Pancreas (tissue), 10 donors: ENCODE measurements around the gene CLSTN2. TPM values are rescaled to one million over a fixed set of nuclear protein-coding genes. Genes with fewer than 3 reads are reported as not detected.

ENCODE experiments used
- ATAC-seq, 4 donors: fragments of 200-7000 bp; cut with Tn5 transposase; one replicate each; pipeline versions ENCODE4 v1.8.0 to v1.9.1; 2020; ENCODE audit warnings: mild to moderate bottlenecking in 4 of 4, moderate library complexity in 4 of 4
- DNase-seq, 6 donors: peaks; one replicate each; pipeline ENCODE4 v3.0.0-alpha.2; 2020
- FAIRE-seq: peaks from 2 replicates; lab custom pipeline; 2012; peaks lifted over from hg19 to GRCh38; lab: Jason Lieb, UNC
- H3K27ac ChIP-seq, 4 donors: fragments of 200-600 bp; sonication (generic); 1 replicate in 3 of 4; 2 replicates in 1 of 4; pipeline versions ENCODE4 v1.5.0 to v1.8.0; 2020
- H3K27me3 ChIP-seq, 4 donors: fragments of 200-600 bp; one replicate each; pipeline ENCODE4 v1.8.0; 2021
- H3K36me3 ChIP-seq, 3 donors: fragments of 200-600 bp; sonication (generic) in 1 of 3; one replicate each; pipeline versions ENCODE4 v1.5.0 to v1.8.0; 2020 to 2021
- H3K4me1 ChIP-seq, 3 donors: fragments of 200-600 bp; one replicate each; pipeline ENCODE4 v1.8.0; 2021
- H3K4me3 ChIP-seq, 4 donors: fragments of 200-600 bp; sonication (generic) in 2 of 4; one replicate each; pipeline versions ENCODE4 v1.5.0 to v1.8.0; 2020 to 2021
- H3K9me3 ChIP-seq, 4 donors: fragments of 200-600 bp; one replicate each; pipeline ENCODE4 v1.8.0; 2021
- WGBS, 2 donors: extraction: QIAGEN DNeasy Blood & Tissue Kit; methylation state at CpG; one replicate each; pipeline ENCODE4 v1.1.7; 2013; 5-methylcytosine and 5-hydroxymethylcytosine counted together
- intact Hi-C, 3 donors: fragments of 100-400 bp; cut with DNase I; formaldehyde crosslinking; loops; one replicate each; pipeline versions ENCODE4 v1.11.1 to v1.14.2; 2022
- polyA plus RNA-seq, 2 donors: library from polyadenylated mRNA; stranded (reverse); fragments of 200-250 nt; gene quantifications; one replicate each; pipeline ENCODE4 v1.2.3, GENCODE V29; 2013
- total RNA-seq, 6 donors: library from RNA; stranded (reverse); fragmentation: NEBNext Ultra II Directional in 4 of 6; extraction: Animal tissue kit (Norgen Biotek cat#: 25700) in 4 of 6; gene quantifications; one replicate each; pipeline versions ENCODE4 v1.2.1 to v1.2.4, GENCODE V29; 2021 to 2023
- TF ChIP-seq, protein P1 (sequence below), 4 donors: fragments of 200-600 bp; sonication (generic) in 3 of 4; IDR thresholded peaks; one replicate each; pipeline versions ENCODE4 v1.5.0 to v1.8.0; 2021; ENCODE audit warnings: antibody characterized with exemption in 4 of 4
- donor health status: healthy with polysubstance abuse.
- donor health status: DM: no; HTN: no; CAD: no; lungs with moderate emphysema.
- donor health status: DM: no; HTN: no; CAD: no.
- donor health status: control.
- donor health status: control.
- donor health status: Bipolar disorder and iron deficiency.
- donor health status: DM: yes; HTN: yes; CAD: no.
- donor health status: DM: no; HTN: no; CAD: no.
- donor health status: DM: no; HTN: no; CAD: no.
- donor health status: DM: yes; HTN: yes; CAD: no.

CLSTN2 gene
- total and polyA plus RNA-seq, 8 donors = 0.65 to 9.3 (median 2.9) TPM

DNA sequence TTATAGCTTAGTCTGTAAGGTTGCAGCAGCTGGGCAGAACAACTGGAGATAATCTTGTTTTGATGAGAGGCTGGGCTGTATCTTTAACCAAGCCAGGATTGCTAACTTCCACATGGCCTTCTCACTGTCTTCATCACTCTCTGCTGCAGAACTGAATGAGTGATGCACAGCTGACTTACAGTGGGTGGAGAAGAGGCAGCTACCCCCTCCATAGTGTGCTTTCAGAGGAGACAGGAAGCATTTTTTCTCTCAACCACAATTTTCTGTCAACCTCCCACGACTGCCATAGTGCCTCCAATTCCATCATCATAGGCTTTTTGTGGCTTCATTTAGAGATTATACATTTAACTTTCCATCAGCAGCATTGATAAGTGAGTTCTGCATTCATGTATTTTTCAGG, 168.2 kb downstream of the CLSTN2 start:
- 32 to 41% methylated on average over 1 of the region's 1 CpG for WGBS, 2 donors
- TF ChIP-seq, protein P1, sequence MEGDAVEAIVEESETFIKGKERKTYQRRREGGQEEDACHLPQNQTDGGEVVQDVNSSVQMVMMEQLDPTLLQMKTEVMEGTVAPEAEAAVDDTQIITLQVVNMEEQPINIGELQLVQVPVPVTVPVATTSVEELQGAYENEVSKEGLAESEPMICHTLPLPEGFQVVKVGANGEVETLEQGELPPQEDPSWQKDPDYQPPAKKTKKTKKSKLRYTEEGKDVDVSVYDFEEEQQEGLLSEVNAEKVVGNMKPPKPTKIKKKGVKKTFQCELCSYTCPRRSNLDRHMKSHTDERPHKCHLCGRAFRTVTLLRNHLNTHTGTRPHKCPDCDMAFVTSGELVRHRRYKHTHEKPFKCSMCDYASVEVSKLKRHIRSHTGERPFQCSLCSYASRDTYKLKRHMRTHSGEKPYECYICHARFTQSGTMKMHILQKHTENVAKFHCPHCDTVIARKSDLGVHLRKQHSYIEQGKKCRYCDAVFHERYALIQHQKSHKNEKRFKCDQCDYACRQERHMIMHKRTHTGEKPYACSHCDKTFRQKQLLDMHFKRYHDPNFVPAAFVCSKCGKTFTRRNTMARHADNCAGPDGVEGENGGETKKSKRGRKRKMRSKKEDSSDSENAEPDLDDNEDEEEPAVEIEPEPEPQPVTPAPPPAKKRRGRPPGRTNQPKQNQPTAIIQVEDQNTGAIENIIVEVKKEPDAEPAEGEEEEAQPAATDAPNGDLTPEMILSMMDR (IDR thresholded peaks at IDR 0.05) = no peak
- no peak for ATAC-seq

DNA sequence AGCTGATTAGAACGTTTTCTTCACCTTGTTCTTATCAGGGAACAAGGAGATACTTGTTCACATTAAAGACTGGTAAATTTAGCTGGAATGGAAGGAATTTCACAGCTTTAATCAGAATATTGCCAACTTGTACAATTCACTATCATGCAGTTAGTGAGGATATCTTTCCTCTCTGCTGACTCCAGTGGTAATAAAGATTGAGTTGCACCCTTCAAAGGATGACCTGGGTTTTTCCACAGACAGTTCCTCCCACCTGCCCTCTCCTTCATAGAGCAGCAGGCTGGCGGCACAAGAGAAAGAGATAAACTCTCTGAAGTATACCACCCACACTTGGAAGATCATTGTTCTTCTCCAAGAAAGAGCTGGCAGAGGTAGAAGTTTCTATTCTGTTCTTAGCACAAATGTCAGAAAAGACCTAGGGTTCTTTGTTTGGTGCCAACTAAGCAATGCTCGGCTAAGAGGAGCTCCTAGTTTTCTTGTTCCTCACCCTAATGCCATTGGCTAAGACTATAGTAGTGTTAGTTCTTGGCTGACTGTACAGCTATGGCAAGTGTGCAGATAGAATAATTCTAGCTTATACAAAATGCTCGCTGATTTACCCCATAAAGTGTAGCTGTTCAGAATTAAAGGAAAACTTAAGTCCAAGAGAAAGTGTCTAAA, 169.1 kb downstream of the CLSTN2 start:
- intact Hi-C loops = no loop called here
- no peak for FAIRE-seq
- 66 to 71% methylated on average over 4 of the region's 4 CpGs for WGBS, 2 donors

More for the DNA sequence above, 168.2 kb downstream of the CLSTN2 start:
- DNase-seq (no peak), FAIRE-seq (no peak)
- Histone ChIP-seq H3K4me1 (no peaks in the 10 kb centered on the region), H3K36me3 (no peaks in the 10 kb centered on the region), H3K27me3 (no peaks in the 10 kb centered on the region), H3K9me3 (no peaks in the 10 kb centered on the region), H3K4me3 (no peak overlapping the region), H3K27ac (no peak overlapping the region)
- intact Hi-C loops = no loop called here

DNA sequence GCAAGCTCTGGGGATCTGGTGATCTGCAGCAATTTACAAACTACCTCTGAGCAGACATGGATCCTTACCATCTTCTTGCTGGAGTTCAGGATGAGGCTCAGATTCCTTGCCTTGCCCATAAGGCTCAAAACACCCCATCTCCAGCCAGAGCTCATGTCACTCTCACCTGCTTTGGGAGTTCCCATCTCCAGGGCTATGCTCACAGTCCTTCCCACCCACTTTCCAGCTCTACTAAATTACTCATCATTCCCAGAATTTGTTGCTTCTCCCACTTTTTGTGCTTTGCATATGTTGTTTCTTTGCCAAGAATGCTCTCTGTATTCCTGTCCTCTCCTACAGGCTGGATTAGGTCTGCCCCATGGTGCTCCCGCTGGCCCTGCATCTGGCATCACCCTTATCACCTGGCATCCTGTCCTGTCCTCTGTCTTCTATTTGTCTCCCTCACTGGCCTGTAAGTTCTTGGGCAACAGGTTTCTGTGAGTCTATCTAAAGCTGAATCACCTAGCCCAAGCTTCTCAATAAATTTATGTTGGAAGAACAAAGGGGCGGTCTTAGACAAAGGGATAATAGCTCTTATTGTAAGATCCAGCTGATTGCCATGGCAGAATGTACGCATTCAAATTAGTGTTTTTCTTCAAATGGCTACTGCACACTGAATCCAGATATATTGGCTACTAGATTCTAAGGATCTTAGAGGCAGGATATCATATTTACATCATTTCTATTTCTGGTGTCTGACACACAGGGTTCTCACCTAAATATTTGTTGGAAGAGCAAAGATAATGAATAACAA, 179.2 kb downstream of the CLSTN2 start:
- DNase-seq (no peak), ATAC-seq (no peak), FAIRE-seq (no peak)
- Histone ChIP-seq H3K4me1 (no peaks in the 10 kb centered on the region), H3K36me3 (no peaks in the 10 kb centered on the region), H3K9me3 (no peaks in the 10 kb centered on the region), H3K4me3 (no peak overlapping the region), H3K27ac (no peak overlapping the region), H3K27me3 (no peaks in the 10 kb centered on the region)
- WGBS, 2 donors = 89 to 90% methylated on average over 3 of the region's 3 CpGs
- intact Hi-C loops = no loop called here
- TF ChIP-seq, protein P1 (IDR thresholded peaks at IDR 0.05) = no peak

More for the DNA sequence above, 169.1 kb downstream of the CLSTN2 start:
- H3K9me3 ChIP-seq = no peaks in the 10 kb centered on the region
- no peaks in the 10 kb centered on the region for H3K27me3 ChIP-seq
- no peak for DNase-seq
- ATAC-seq = no peak
- no peak overlapping the region for H3K27ac ChIP-seq
- TF ChIP-seq, protein P1 (IDR thresholded peaks at IDR 0.05) = no peak
- no peak overlapping the region for H3K4me3 ChIP-seq
- H3K4me1 ChIP-seq = no peaks in the 10 kb centered on the region
- H3K36me3 ChIP-seq = no peaks in the 10 kb centered on the region

DNA sequence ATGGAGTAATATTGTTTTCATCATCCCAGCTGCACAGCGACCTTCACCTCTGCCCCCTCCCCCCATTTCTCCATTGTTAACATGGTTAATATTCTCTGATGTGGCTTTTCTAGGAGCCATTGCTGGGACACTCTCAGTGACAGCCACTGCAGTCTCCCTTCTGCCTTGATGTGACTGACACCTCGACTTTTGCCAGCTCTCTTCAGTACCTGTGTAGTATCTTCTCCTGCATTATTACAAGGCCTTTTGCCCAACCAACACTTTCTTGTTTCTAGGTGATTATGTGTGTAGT, 179.8 kb downstream of the CLSTN2 start:
- Histone ChIP-seq H3K9me3 (no peaks in the 10 kb centered on the region), H3K27ac (no peak overlapping the region), H3K4me3 (no peak overlapping the region), H3K4me1 (no peaks in the 10 kb centered on the region), H3K27me3 (no peaks in the 10 kb centered on the region), H3K36me3 (no peaks in the 10 kb centered on the region)
- no peak for ATAC-seq
- TF ChIP-seq, protein P1 (IDR thresholded peaks at IDR 0.05) = no peak
- no peak for DNase-seq
- 42 to 50% methylated on average over 2 of the region's 2 CpGs for WGBS, 2 donors
- no peak for FAIRE-seq
- intact Hi-C loops = no loop called here

DNA sequence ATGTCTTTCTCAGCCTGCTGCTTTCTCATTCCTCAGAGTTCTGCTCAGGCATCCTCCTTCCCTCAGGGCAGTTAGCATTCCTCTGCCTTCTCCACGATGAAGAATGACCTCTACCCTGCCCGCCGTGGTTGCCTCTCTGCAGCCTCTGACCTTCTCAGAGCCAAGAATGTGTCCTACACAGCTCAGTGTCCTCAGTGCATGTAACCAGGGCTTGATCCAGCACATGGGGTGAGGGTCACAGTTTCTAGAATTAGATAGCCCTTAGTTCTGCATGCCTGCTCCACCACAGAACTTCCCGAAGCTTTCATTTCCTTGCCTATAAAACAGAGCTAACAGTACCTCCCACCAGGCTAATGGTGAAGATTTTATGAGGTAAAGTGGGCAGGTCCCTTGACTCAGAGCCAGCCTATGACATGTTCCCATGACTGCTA, 182.1 kb downstream of the CLSTN2 start:
- intact Hi-C loops = no loop called here
- H3K36me3 ChIP-seq = no peaks in the 10 kb centered on the region
- TF ChIP-seq, protein P1 (IDR thresholded peaks at IDR 0.05) = no peak
- no peaks in the 10 kb centered on the region for H3K9me3 ChIP-seq
- 52 to 55% methylated on average over 4 of the region's 4 CpGs for WGBS, 2 donors
- ATAC-seq (no peak), DNase-seq (no peak), FAIRE-seq (no peak)
- no peak overlapping the region for H3K27ac ChIP-seq
- H3K4me1 ChIP-seq = no peaks in the 10 kb centered on the region
- H3K27me3 ChIP-seq = no peaks in the 10 kb centered on the region
- no peak overlapping the region for H3K4me3 ChIP-seq
